ENCODE measurements around the gene ATP5ME.

ATP5ME gene

GRCh38 chr4:684623-685327, 10.7 kb upstream of the ATP5ME start:
- no peak for DNase-seq (ENCODE audit: low read depth in 2 of 2)

- DNase-seq (ENCODE audit: low read depth in 2 of 2), result no peak
Measured at GRCh38 chr4:683982-684622, 10.0 kb upstream of the ATP5ME start.

- DNase-seq (ENCODE audit: low read depth in 2 of 2), result no peak
Measured at GRCh38 chr4:683247-683897, 9.3 kb upstream of the ATP5ME start.

GRCh38 chr4:682490-683172, 8.6 kb upstream of the ATP5ME start:
- DNase-seq (ENCODE audit: low read depth in 2 of 2), result no peak

DNA sequence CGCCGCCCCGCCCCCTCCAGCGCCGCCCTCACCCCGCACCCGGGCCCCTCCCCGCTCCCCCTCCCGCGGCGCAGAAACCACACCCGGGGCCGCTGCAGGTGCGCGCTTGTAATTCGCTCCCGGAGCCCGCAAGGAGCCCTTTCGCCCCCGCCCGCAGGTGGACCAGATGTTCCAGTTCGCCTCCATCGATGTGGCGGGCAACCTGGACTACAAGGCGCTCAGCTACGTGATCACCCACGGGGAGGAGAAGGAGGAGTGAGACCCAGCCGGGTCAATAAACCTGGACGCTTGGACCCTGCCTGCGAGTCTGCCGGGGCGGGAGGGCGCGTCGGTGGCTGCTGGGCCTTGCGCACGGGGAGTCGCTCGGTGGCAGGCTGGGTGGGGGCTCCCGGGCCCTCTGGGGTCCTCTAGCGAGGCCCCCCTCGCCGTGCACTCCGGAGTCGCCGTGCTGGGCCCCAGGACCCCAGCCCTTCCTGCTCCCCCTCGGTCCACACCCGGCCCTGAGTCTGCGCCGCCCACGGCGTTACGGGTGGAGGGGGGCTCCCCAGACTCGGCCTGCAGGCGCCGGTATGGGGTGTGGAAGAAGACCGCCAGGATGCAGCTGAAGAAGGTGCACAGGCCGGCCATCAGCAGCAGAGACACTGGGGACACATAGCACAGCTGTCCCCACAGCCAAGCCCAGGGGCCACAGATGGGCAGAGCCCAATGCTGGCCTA, 7.8 kb upstream of the ATP5ME start:
- DNase-seq (ENCODE audit: low read depth in 2 of 2), result no peak

DNA sequence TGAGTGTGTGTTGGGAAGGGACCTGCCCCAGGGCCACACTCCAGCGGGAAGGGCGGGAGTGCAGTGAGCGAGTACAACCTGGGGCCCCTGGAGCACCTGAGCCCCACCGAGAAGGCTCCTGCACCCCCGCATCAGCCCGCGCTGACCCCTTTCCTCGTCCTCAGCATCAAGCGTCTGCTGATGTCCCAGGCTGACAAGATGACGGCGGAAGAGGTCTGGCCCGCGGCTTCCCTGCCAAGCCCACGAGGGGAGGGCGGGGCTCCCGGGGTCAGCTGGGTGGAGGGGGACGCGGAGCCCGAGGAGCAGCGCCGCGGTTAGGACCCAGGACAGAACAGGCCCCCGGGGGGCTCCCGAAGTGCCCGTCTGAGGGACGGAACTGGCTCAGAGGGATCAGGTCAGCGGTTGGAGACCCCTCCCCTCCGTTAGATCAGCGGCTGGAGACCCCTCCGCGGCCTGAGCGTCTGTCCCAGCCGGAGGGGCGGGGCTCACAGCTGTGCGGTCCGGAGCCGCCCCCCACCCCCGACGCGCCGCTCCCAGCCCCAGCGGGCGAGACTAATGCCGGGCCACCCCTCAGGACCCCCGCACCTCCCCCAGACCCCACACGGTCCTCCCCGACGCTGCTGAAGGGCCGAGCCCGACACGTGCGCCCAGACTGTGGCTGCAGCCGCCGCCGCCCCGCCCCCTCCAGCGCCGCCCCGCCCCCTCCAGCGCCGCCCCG, 7.0 kb upstream of the ATP5ME start:
- no peak for DNase-seq (ENCODE audit: low read depth in 2 of 2)

- DNase-seq (ENCODE audit: low read depth in 2 of 2), result no peak
Measured at GRCh38 chr4:680551-680927, 6.5 kb upstream of the ATP5ME start.

- no peak for DNase-seq (ENCODE audit: low read depth in 2 of 2)
Measured at GRCh38 chr4:680091-680490, 6.0 kb upstream of the ATP5ME start.

GRCh38 chr4:679629-680028, 5.6 kb upstream of the ATP5ME start:
- DNase-seq (ENCODE audit: low read depth in 2 of 2), result no peak

DNA sequence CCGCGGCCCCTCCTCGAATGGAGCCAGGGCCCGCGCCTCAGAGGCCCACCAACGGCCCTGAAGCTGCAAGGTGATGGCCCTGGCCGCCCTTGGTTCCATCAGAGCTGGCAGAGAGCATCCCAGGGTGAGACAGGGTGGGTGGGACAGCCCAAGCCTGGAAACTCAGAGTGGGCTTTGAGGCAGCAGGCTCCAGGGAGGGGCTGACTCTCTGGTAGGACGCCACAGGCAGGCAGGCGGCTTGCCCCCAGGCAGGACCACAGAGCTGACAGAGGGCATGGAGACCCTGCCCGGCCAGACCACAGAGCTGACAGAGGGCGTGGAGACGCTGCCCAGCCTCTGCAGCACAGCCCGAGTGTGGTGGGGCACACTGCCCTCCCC, 5.0 kb upstream of the ATP5ME start:
- no peak for DNase-seq (ENCODE audit: low read depth in 2 of 2)

GRCh38 chr4:678331-679103, 4.4 kb upstream of the ATP5ME start:
- DNase-seq (ENCODE audit: low read depth in 2 of 2), result no peak

DNA sequence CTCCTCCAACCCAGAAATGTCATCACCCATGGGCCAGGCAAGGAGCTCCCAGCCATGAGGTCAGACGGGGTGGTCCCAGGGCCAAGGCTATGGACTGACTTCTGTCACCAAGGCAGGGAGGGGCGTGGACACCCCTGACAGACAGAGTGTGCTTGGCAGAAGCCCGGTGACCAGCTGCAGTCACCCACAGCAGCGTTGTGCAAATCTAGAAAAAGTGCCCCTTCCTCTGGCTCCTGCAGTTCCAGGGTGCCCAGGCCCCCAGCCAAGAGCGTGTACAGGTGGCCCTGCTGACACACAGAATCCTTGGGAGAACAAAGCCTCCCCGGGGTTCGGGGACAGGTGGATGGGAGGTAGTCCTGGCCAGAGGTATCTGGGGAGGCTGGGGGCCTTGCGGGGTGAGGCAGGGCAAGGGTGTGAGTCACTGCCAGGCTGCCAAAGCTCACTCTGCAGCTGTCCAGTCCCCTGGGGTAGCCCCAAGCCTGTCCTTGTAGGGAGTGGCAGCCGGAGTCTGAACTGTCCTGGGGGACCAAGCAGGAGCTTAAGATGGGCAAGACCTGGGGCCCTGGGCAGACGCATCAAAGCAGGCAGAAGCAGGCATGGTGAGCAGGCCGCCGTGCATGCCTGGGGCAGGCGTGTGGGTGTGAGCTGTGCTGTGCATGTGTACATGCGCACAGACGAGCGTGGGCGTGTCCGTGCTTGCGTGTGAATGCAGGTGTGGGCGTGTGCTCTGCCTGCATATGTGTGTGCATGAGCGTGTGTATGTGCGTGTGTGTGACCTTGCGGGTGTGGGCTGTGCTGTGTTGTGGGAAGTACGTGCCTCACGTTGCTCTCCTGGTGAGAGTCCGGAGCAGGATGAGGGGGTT, 3.6 kb upstream of the ATP5ME start:
- DNase-seq (ENCODE audit: low read depth in 2 of 2), result no peak

- DNase-seq (ENCODE audit: low read depth in 2 of 2), result no peak
Measured at GRCh38 chr4:676871-677235, 2.8 kb upstream of the ATP5ME start.

DNA sequence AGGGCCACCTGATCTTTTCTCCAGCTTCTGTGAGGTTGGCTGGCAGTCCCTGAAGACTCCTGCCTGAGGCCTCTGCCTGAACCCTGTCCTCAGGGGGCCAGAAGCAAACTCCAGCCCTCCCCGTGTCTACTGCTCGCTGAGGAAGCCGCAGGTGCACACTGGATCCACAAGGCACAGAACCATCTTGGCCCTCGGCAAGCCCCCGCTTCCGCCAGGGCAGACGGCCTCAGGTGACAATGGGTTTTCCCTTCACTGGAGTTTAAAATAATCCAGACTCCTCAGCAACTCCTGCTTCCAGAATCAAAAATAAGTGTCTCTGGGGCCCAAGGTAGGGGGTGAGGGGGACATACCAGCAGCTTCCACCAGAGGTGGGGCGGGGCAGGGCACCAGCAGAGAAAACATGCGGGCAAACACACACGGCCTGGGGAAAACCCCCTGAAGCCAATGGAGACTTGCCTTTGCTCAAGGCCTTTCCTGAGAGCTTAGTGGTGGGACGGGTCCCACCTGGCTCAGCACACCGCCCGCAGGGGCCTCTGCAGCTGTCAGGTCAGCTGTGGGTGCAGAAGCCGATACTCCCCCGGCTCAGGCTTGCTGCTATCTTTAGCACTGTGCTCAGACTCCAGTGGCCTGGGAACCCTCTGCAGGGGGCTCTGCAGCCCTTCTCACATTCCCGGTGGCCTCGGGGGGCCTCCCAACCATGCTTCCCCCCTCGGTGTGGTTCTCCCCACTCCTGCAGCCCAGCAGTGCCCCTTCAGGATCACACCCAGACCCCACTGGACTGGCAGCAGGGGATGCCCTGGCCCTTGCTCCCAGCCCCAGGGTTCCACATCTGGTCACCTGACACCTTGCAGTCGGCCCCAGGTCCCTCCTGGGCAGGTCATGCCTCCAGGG, 2.1 kb upstream of the ATP5ME start:
- DNase-seq (ENCODE audit: low read depth in 2 of 2), result no peak

DNA sequence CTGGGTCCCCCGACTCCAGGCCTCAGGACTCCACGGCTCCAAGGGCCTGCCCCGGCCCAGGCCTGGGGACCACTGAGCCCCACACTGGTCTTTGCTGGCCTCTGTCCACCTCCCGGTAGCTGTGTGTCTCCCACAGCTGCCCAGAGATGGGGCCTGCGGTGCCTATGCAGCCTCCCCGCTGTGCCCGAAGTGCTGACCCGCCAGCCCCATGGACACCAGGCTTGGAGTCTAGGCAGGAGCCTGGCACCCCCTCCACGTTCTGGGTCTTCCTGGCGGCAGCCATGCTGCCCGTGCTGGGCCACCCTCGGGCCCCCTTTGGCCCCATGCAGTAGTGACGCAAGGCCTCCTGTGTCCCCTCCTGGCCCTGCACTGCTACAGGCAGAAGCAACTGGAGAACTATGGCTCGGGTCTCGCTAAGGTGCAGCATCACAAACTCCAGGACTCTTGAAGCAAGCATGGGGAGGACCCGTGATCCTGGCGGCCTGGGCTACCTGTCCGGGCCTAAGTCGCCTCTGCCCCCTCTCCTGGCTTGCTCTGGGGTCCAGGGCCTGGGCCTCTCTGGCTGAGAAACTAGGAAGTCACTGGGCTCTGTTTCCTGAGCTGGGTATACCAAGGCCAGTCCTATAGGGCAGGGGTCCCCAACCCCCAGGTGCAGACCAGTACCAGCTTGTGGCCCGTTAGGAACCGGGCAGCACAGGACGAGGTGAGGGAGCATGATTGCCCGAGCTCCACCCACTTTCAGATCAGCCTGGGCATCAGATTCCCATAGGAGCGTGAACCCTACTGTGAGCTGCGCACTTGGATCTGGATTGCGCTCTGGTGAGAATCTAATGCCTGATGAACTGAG, 1.2 kb upstream of the ATP5ME start:
- no peak for DNase-seq (ENCODE audit: low read depth in 2 of 2)

GRCh38 chr4:673349-674091, 556 bp downstream of the ATP5ME start:
- no peak for DNase-seq (ENCODE audit: low read depth in 2 of 2)

- DNase-seq (ENCODE audit: low read depth in 2 of 2), result no peak
Measured at GRCh38 chr4:671769-672168, 2.3 kb downstream of the ATP5ME start.
